NCI-H1694 treated with DMSO at 0.1 percent for 48 hours (cell line): ENCODE results near the gene STKLD1.
A peak's percentile ranks its signal among the peaks of the same experiment; 100 is the strongest.
"Not testable (repeated sequence)": the region's sequence is repeated elsewhere in the genome, so short reads cannot be mapped to it uniquely, and the experiment has no call there.

Source experiments
- DNase-seq: peaks from one replicate; lab custom pipeline; 2025; lab: John Stamatoyannopoulos, UW

Gene STKLD1

GRCh38 chr9:133443982-133444381 lies 67.8 kb downstream of the STKLD1 start:
- no peak for DNase-seq

- DNase-seq = no peak
These were observed 69.3 kb downstream of the STKLD1 start for GRCh38 chr9:133445293-133445969.

DNA sequence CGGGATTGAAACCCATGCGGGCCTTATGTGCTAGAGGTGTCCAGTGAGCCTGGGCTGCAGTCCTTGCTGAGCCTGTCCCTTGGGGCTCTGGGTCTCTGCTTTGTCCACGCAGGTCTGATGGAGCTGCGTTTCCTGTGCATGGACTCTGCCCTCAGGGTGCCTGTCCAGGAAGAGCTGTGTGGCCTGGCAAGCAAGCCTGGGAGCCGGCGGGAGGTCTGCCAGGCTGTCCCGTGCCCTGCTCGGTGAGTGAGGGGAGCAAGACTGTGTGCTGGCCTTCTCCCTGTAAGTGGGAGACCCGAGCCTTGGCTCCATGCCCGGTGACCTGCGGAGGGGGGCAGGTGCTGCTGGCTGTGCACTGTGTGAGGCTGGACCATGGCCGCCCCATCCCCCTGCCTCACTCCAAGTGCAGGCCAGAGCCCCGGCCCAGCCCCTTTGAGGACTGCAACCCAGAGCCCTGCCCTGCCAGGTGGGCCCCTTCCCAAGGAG lies 72.4 kb downstream of the STKLD1 start:
- DNase-seq = no peak

DNA sequence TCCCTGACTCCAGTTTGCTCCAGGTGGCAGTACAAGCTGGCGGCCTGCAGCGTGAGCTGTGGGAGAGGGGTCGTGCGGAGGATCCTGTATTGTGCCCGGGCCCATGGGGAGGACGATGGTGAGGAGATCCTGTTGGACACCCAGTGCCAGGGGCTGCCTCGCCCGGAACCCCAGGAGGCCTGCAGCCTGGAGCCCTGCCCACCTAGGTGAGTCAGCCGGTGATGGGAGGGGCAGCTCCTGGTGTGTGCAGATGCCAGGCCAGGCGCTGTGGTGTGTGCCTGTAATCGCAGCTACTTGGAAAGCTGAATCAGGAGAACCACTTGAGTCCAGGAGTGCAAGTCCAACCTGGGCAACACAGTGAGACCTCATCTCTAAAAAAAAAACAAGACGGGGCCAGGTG lies 73.6 kb downstream of the STKLD1 start:
- no peak for DNase-seq

DNA sequence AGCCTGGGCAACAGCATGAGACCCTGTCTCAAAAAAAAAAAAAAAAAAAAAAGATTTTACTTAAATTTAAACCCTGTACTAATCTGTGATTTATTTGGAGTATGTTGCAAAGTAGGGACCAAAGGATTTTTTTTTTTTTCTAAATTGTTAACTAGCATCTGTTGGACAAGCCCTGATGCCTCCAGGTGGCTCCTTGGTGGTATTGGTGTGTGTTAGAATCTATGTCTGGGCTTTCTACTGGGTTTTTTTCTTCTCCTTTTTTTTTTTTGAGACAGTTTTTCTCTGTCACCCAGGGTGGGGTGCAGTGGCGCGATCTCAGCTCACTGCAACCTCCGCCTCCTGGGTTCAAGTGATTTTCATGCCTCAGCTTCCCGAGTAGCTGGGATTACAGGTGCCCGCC lies 75.7 kb downstream of the STKLD1 start:
- DNase-seq = not testable (repeated sequence)

- no peak for DNase-seq
These were observed 76.4 kb downstream of the STKLD1 start for GRCh38 chr9:133452562-133452961.

- peak; percentile 7 for DNase-seq
These were observed 77.5 kb downstream of the STKLD1 start for GRCh38 chr9:133453651-133454050.

GRCh38 chr9:133454325-133454724 lies 78.2 kb downstream of the STKLD1 start:
- DNase-seq = no peak

GRCh38 chr9:133454943-133455673 lies 78.9 kb downstream of the STKLD1 start:
- no peak for DNase-seq
